Measurements from ENCODE around the gene DSCAML1. TPM values are rescaled to one million over a fixed set of nuclear protein-coding genes. Genes with fewer than 3 reads are reported as not detected.

The DSCAML1 gene
- total RNA-seq, 2 experiments from 2014 or later = not detected

GRCh38 chr11:117646411-117646810 lies 150.6 kb downstream of the DSCAML1 start:
- H3K9me2 ChIP-seq (ENCODE audit: insufficient read depth, low read length) = no peaks in the 10 kb centered on the region
- H3K27ac ChIP-seq (ENCODE audit: low read depth, low read length, poor library complexity, severe bottlenecking) = no peak overlapping the region
- H4K20me1 ChIP-seq (ENCODE audit: insufficient read depth, low read length) = no peaks in the 10 kb centered on the region
- H3K4me3 ChIP-seq (ENCODE audit: low read depth, low read length, poor library complexity, severe bottlenecking) = no peak overlapping the region
- ChIA-PET CTCF (ENCODE audit: unreplicated experiment) (no interaction called here), POLR2A (no interaction called here)
- H3K4me2 ChIP-seq (ENCODE audit: low read length) = no peak overlapping the region
- intact Hi-C loops (cut with micrococcal nuclease; ENCODE audit: unreplicated experiment) = no loop called here
- no peaks in the 10 kb centered on the region for H3K4me1 ChIP-seq (ENCODE audit: insufficient read depth, low read length, poor library complexity, severe bottlenecking)
- no TSS peak for BruUV-seq (replicated peaks)
- no peak overlapping the region for H2AFZ ChIP-seq (ENCODE audit: low read length)
- H3K36me3 ChIP-seq (ENCODE audit: insufficient read depth, low read length) = no peaks in the 10 kb centered on the region
- H3K79me2 ChIP-seq (ENCODE audit: insufficient read depth, low read depth, low read length) = no peaks in the 10 kb centered on the region
- no peak for TF ChIP-seq CTCF (conservative IDR thresholded peaks at IDR 0.05; ENCODE audit: low read length)
- no peak for TF ChIP-seq EZH2phosphoT487 (IDR thresholded peaks at IDR 0.05; ENCODE audit: borderline replicate concordance, low read depth, low read length)
- no peak for DNase-seq (ENCODE audit: low spot score)
- H3K9me3 ChIP-seq (ENCODE audit: low read length) = no peaks in the 10 kb centered on the region

- no peaks in the 10 kb centered on the region for H3K4me1 ChIP-seq (ENCODE audit: insufficient read depth, low read length, poor library complexity, severe bottlenecking)
- H3K79me2 ChIP-seq (ENCODE audit: insufficient read depth, low read depth, low read length) = no peaks in the 10 kb centered on the region
- TF ChIP-seq EZH2phosphoT487 (IDR thresholded peaks at IDR 0.05; ENCODE audit: borderline replicate concordance, low read depth, low read length) (no peak), CTCF (conservative IDR thresholded peaks at IDR 0.05; ENCODE audit: low read length) (no peak)
- no peaks in the 10 kb centered on the region for H3K36me3 ChIP-seq (ENCODE audit: insufficient read depth, low read length)
- H4K20me1 ChIP-seq (ENCODE audit: insufficient read depth, low read length) = no peaks in the 10 kb centered on the region
- H3K9me2 ChIP-seq (ENCODE audit: insufficient read depth, low read length) = no peaks in the 10 kb centered on the region
- intact Hi-C loops (cut with micrococcal nuclease; ENCODE audit: unreplicated experiment) = no loop called here
- no peaks in the 10 kb centered on the region for H3K9me3 ChIP-seq (ENCODE audit: low read length)
- ChIA-PET CTCF (ENCODE audit: unreplicated experiment) (no interaction called here), POLR2A (no interaction called here)
- no peak overlapping the region for H3K4me2 ChIP-seq (ENCODE audit: low read length)
- H2AFZ ChIP-seq (ENCODE audit: low read length) = no peak overlapping the region
- no peak overlapping the region for H3K27ac ChIP-seq (ENCODE audit: low read depth, low read length, poor library complexity, severe bottlenecking)
- no peak overlapping the region for H3K4me3 ChIP-seq (ENCODE audit: low read depth, low read length, poor library complexity, severe bottlenecking)
- BruUV-seq (replicated peaks) = no TSS peak
- no peak for DNase-seq (ENCODE audit: low spot score)
Measured at GRCh38 chr11:117644403-117645155, 152.4 kb downstream of the DSCAML1 start.

- BruUV-seq (replicated peaks) = no TSS peak
- no peaks in the 10 kb centered on the region for H3K9me3 ChIP-seq (ENCODE audit: low read length)
- no peak for DNase-seq (ENCODE audit: low spot score)
- POLR2A ChIA-PET = no interaction called here
- H4K20me1 ChIP-seq (ENCODE audit: insufficient read depth, low read length) = no peaks in the 10 kb centered on the region
- H3K4me2 ChIP-seq (ENCODE audit: low read length) = no peak overlapping the region
- H3K4me1 ChIP-seq (ENCODE audit: insufficient read depth, low read length, poor library complexity, severe bottlenecking) = no peaks in the 10 kb centered on the region
- TF ChIP-seq CTCF (conservative IDR thresholded peaks at IDR 0.05; ENCODE audit: low read length) (no peak), EZH2phosphoT487 (IDR thresholded peaks at IDR 0.05; ENCODE audit: borderline replicate concordance, low read depth, low read length) (no peak)
- H3K4me3 ChIP-seq (ENCODE audit: low read depth, low read length, poor library complexity, severe bottlenecking) = no peak overlapping the region
- no peaks in the 10 kb centered on the region for H3K79me2 ChIP-seq (ENCODE audit: insufficient read depth, low read depth, low read length)
- H3K36me3 ChIP-seq (ENCODE audit: insufficient read depth, low read length) = no peaks in the 10 kb centered on the region
- no peak overlapping the region for H3K27ac ChIP-seq (ENCODE audit: low read depth, low read length, poor library complexity, severe bottlenecking)
- intact Hi-C loops (cut with micrococcal nuclease; ENCODE audit: unreplicated experiment) = no loop called here
- H3K9me2 ChIP-seq (ENCODE audit: insufficient read depth, low read length) = no peaks in the 10 kb centered on the region
- no peak overlapping the region for H2AFZ ChIP-seq (ENCODE audit: low read length)
- CTCF ChIA-PET (ENCODE audit: unreplicated experiment) = no interaction called here
Measured at GRCh38 chr11:117643606-117644300, 153.3 kb downstream of the DSCAML1 start.

Data from OCI-LY7 (cell line).